GM12878 (cell line): ENCODE results near the gene EPHB2. TPM values are rescaled to one million over a fixed set of nuclear protein-coding genes. Genes with fewer than 3 reads are reported as not detected.

Experiments used
- ATAC-seq: fragments of 200-7000 bp; cut with Tn5 transposase; 3 replicates; pipeline ENCODE4 v1.9.1; 2020; ENCODE audit warnings: mild to moderate bottlenecking, moderate library complexity
- Bru-seq: library from RNA; stranded (reverse); fragments of 400-500 nt; gene quantifications from one replicate; lab custom pipeline; 2021; lab: Mats Ljungman, UMichigan
- BruChase-seq, 2 experiments: library from RNA; stranded (reverse); fragments of 400-500 nt; gene quantifications; one replicate each; lab custom pipeline; 2021; lab: Mats Ljungman, UMichigan
- BruUV-seq: library from RNA; stranded (reverse); fragments of 400-500 nt; replicated peaks from 2 replicates; lab custom pipeline; 2021; lab: Mats Ljungman, UMichigan
- CTCF ChIA-PET: fragments of 300-600 bp; sonication (Branson Sonifier 250); formaldehyde crosslinking; extraction: SDS; loops from one replicate; lab custom pipeline; 2021; ENCODE audit warnings: inconsistent platforms; lab: Yijun Ruan, JAX
- POLR2A ChIA-PET: fragments of 350-600 bp; formaldehyde crosslinking; extraction: SDS; loops from one replicate; lab custom pipeline; 2021; ENCODE audit warnings: inconsistent platforms; lab: Charles Lee
- RAD21 ChIA-PET: fragments of 300-600 bp; sonication (Branson Sonifier 250); formaldehyde crosslinking; loops from one replicate; lab custom pipeline; 2023; ENCODE audit warnings: antibody characterized with exemption; ENCODE audit not compliant: unreplicated experiment; lab: Charles Lee
- SMC1A ChIA-PET: fragments of 300-600 bp; sonication (Branson Sonifier 250); formaldehyde crosslinking; loops from one replicate; lab custom pipeline; 2023; ENCODE audit not compliant: unreplicated experiment, uncharacterized antibody; lab: Charles Lee
- DNase-seq: peaks from one replicate; pipeline ENCODE4 v3.0.0-alpha.2; 2011; ENCODE audit warnings: low read depth, low spot score
- FAIRE-seq: peaks from 3 replicates; lab custom pipeline; 2011; peaks lifted over from hg19 to GRCh38; lab: Jason Lieb, UNC
- H2AFZ ChIP-seq: 2 replicates; pipeline ENCODE4 v1.6.0; 2011; ENCODE audit warnings: low read depth, low read length, control low read depth; ENCODE audit not compliant: control insufficient read depth
- H3K27ac ChIP-seq: 2 replicates; pipeline ENCODE4 v1.5.1; 2011; ENCODE audit warnings: control low read depth; ENCODE audit not compliant: control insufficient read depth, insufficient read depth
- H3K27me3 ChIP-seq, 2 experiments: replicated peaks in 1 of 2; 2 replicates each; pipeline versions ENCODE4 v1.6.0 to v1.6.1; 2011; ENCODE audit warnings: low read length in 1 of 2; ENCODE audit not compliant: control insufficient read depth in 2 of 2, insufficient read depth in 2 of 2
- H3K36me3 ChIP-seq, 2 experiments: 2 replicates each; pipeline ENCODE4 v1.5.1; 2011; ENCODE audit warnings: low read length in 1 of 2; ENCODE audit not compliant: control insufficient read depth in 2 of 2, insufficient read depth in 2 of 2
- H3K4me1 ChIP-seq: 2 replicates; pipeline ENCODE4 v1.6.1; 2011; ENCODE audit warnings: mild to moderate bottlenecking, low read length, moderate library complexity, mixed read lengths; ENCODE audit not compliant: control insufficient read depth, insufficient read depth
- H3K4me2 ChIP-seq: 2 replicates; pipeline ENCODE4 v1.6.0; 2011; ENCODE audit warnings: control low read depth; ENCODE audit not compliant: control insufficient read depth, insufficient read depth
- H3K4me3 ChIP-seq: fragments of 200-600 bp; sonication (generic); 2 replicates; pipeline ENCODE4 v1.5.1; 2016
- H3K79me2 ChIP-seq: 2 replicates; pipeline ENCODE4 v1.6.0; 2011; ENCODE audit warnings: low read length; ENCODE audit not compliant: control insufficient read depth, insufficient read depth
- H3K9ac ChIP-seq: 2 replicates; pipeline ENCODE4 v1.8.0; 2011; ENCODE audit warnings: low read length, control low read depth, mixed read lengths; ENCODE audit not compliant: control insufficient read depth, insufficient read depth
- H3K9me3 ChIP-seq: replicated peaks from 3 replicates; pipeline ENCODE4 v1.5.1; 2011; ENCODE audit warnings: mild to moderate bottlenecking, low read length; ENCODE audit not compliant: control insufficient read depth, insufficient read depth
- H4K20me1 ChIP-seq: 2 replicates; pipeline ENCODE4 v1.6.0; 2011; ENCODE audit not compliant: control insufficient read depth, insufficient read depth
- BACH1 ChIP-seq: fragments of 450-650 bp; IDR thresholded peaks from 2 replicates; pipeline ENCODE4 v1.6.1; 2017; ENCODE audit warnings: mild to moderate bottlenecking, borderline replicate concordance
- CBFB ChIP-seq: IDR thresholded peaks from 2 replicates; pipeline ENCODE4 v1.6.1; 2016; ENCODE audit warnings: antibody characterized with exemption, low read depth
- CUX1 ChIP-seq: IDR thresholded peaks from 2 replicates; pipeline ENCODE4 v1.6.1; 2012; ENCODE audit warnings: improper control_type of control experiment, low read depth, low read length; ENCODE audit not compliant: insufficient replicate concordance
- FOXM1 ChIP-seq: IDR thresholded peaks from 2 replicates; pipeline ENCODE4 v1.6.1; 2012; ENCODE audit warnings: low read depth, mild to moderate bottlenecking, inconsistent platforms, low read length, moderate library complexity
- KLF5 ChIP-seq: fragments of 450-650 bp; IDR thresholded peaks from 2 replicates; pipeline ENCODE4 v1.6.1; 2014; ENCODE audit warnings: mild to moderate bottlenecking; ENCODE audit not compliant: partially characterized antibody
- POLR2A ChIP-seq: IDR thresholded peaks from 2 replicates; pipeline ENCODE4 v1.6.1; 2011; ENCODE audit warnings: low read depth, mild to moderate bottlenecking, low read length
- WGBS: methylation state at CpG from one replicate; pipeline ENCODE4 v1.1.6; 2016; ENCODE audit warnings: low lambda C conversion rate; ENCODE audit not compliant: insufficient replicate concordance, insufficient coverage; ENCODE audit errors: missing lambda C conversion rate; 5-methylcytosine and 5-hydroxymethylcytosine counted together
- in situ Hi-C: fragments of 300-500 bp; cut with MboI; formaldehyde crosslinking; loops from 9 replicates; pipeline ENCODE4 v1.14.3; 2018; ENCODE audit warnings: mixed read lengths
- intact Hi-C: fragments of 100-400 bp; cut with micrococcal nuclease; formaldehyde crosslinking; loops from one replicate; pipeline ENCODE4 v1.14.2; 2022; ENCODE audit not compliant: unreplicated experiment
- long read RNA-seq, 2 experiments: library from polyadenylated mRNA; unstranded; transcript quantifications; one replicate each; pipeline ENCODE4 v2.0.0, GENCODE V29; 2019 to 2020
- polyA minus RNA-seq, 3 experiments: library from RNA; depleted of rRNA, polyadenylated mRNA; stranded (reverse); fragments of >200 nt; gene quantifications; 2 replicates each; pipeline ENCODE4 v1.2.3, GENCODE V29; 2011
- polyA plus RNA-seq, 11 experiments: library from polyadenylated mRNA; depleted of rRNA in 4 of 11; unstranded in 6 of 11; stranded (reverse) in 5 of 11; fragments of >200 nt; fragmentation: Nextera tagmentation in 4 of 11; fragmentation: Illumina TruSeq in 1 of 11; extraction: Ambion mirVana in 4 of 11; extraction: Trizol in 1 of 11; gene quantifications; 1 replicate in 1 of 11; 2 replicates in 10 of 11; pipeline versions ENCODE4 v1.2.1 to v1.2.3, GENCODE V29; 2011 to 2016; ENCODE audit warnings: inconsistent platforms in 2 of 11, missing spikeins in 2 of 11, low read depth in 1 of 11
- total RNA-seq, 4 experiments: library from RNA; depleted of rRNA in 3 of 4; stranded (reverse); fragments of >200 nt in 3 of 4; fragmentation: Illumina TruSeq in 1 of 4; extraction: Trizol in 1 of 4; gene quantifications; 2 replicates each; pipeline versions ENCODE4 v1.2.1 to v1.2.3, GENCODE V29; 2013 to 2021

EPHB2 gene
- 1.6 and 3.4 TPM in 2 replicates for total RNA-seq (2013; cell fraction: nucleolus; rRNA removed)
- total RNA-seq (2014; rRNA removed) (1.7 and 2.6 TPM in 2 replicates), total RNA-seq (2014; rRNA removed; fragmentation: Illumina TruSeq; extraction: Trizol) (0.92 and 0.94 TPM in 2 replicates), total RNA-seq (2021) (2.0 and 3.3 TPM in 2 replicates), polyA plus RNA-seq (2011; rRNA removed) (0.13 and 0.68 TPM in 2 replicates), polyA plus RNA-seq (2014; fragmentation: Illumina TruSeq; extraction: Trizol) (0.68 and 1.2 TPM in 2 replicates), polyA plus RNA-seq (2014; fragmentation: Nextera tagmentation; extraction: Ambion mirVana) (under 1 TPM; 0.13 to 0.31 TPM), polyA plus RNA-seq (2014; rRNA removed) (1.2 and 1.6 TPM in 2 replicates), polyA plus RNA-seq (2016; fragmentation: Nextera tagmentation; extraction: Ambion mirVana) (under 1 TPM; 0.24 to 0.91 TPM), polyA minus RNA-seq (2011; rRNA and poly(A)+ RNA removed) (2.3 and 3.2 TPM in 2 replicates), Bru-seq, nascent RNA (percentile 22 among the genes with signal in this experiment), BruChase-seq, experiment 1, labeled RNA remaining after a 6-hour chase (percentile 20 among the genes with signal in this experiment), BruChase-seq, experiment 2, labeled RNA remaining after a 2-hour chase (percentile 17 among the genes with signal in this experiment)
- 0.07 TPM for polyA plus RNA-seq (2011; ENCODE audit: low read depth)
- polyA plus RNA-seq (2011; cell fraction: cytosol; rRNA removed): 0.73 and 0.84 TPM in 2 replicates
- polyA plus RNA-seq (2011; cell fraction: nucleus; rRNA removed): 1.1 and 2.1 TPM in 2 replicates
- polyA plus RNA-seq (2012): 0.22 and 0.46 TPM in 2 replicates
- polyA minus RNA-seq (2011; cell fraction: cytosol; rRNA and poly(A)+ RNA removed): 0.31 and 0.40 TPM in 2 replicates
- 0.77 and 0.97 TPM in 2 replicates for polyA minus RNA-seq (2011; cell fraction: nucleus; rRNA and poly(A)+ RNA removed)
- long read RNA-seq, experiment 1, partial matches to known transcripts: 0 of 1 reads
- long read RNA-seq, experiment 1, other reads (novel, unspliced or antisense): 1 of 1 reads
- long read RNA-seq, experiment 2: 0 reads

GRCh38 chr1:22710701-22711049 lies at the start of gene EPHB2:
TSS of gene EPHB2 (plus strand) at chr1:22710839. CDS start at chr1:22710983, 144 bp downstream.
- BruUV-seq: no TSS peak
- peaks cover 3 to 21% of the 10 kb centered on the region in 2 experiments for H3K27me3 ChIP-seq
- no peak within 1 kb of the TSS; the same call in 1 of the 2 replicates for H2AFZ ChIP-seq
- intact Hi-C loops (no loop called here), in situ Hi-C loops (no loop called here)
- DNase-seq: no peak
- no peak within 1 kb of the TSS for H3K9ac ChIP-seq
- ChIA-PET RAD21 (no interaction called here), CTCF (no interaction called here), SMC1A (no interaction called here), POLR2A (no interaction called here)
- no peaks in the 10 kb centered on the region for H4K20me1 ChIP-seq
- H3K4me1 ChIP-seq: peaks cover 29% of the 10 kb centered on the region
- H3K36me3 ChIP-seq: no peaks in the 10 kb centered on the region
- H3K27ac ChIP-seq: no peak within 1 kb of the TSS
- FAIRE-seq: no peak
- no peaks in the 10 kb centered on the region for H3K9me3 ChIP-seq
- no peak for ATAC-seq
- H3K79me2 ChIP-seq: no peaks in the 10 kb centered on the region
- TF ChIP-seq POLR2A (peak; percentile 52; the same call in 1 of the 2 replicates), KLF5 (no peak), FOXM1 (no peak), CBFB (no peak), CUX1 (no peak), BACH1 (no peak)
- peak within 1 kb of the TSS; percentile 90; the same call in 1 of the 2 replicates for H3K4me2 ChIP-seq
- under 1% methylated on average over 23 of the region's 55 CpGs for WGBS
- H3K4me3 ChIP-seq: 0 out of 2 replicates have a peak within 1 kb of the TSS, but pooled peaks have one; percentile 32
